Measurements from ENCODE around the gene BNIP5. TPM values are rescaled to one million over a fixed set of nuclear protein-coding genes. Genes with fewer than 3 reads are reported as not detected.

BNIP5 gene
- total RNA-seq, 4 donors from 2014 or later: not detected

- no peaks in the 10 kb centered on the region for H3K36me3 ChIP-seq
- H3K4me3 ChIP-seq: no peak overlapping the region
- intact Hi-C loops (cut with DNase I; ENCODE audit: low total_unique reads): no loop called here
- no peaks in the 10 kb centered on the region for H3K9me3 ChIP-seq
- H3K27me3 ChIP-seq: no peaks in the 10 kb centered on the region
- H3K4me1 ChIP-seq: no peaks in the 10 kb centered on the region
- TF ChIP-seq, protein P1, sequence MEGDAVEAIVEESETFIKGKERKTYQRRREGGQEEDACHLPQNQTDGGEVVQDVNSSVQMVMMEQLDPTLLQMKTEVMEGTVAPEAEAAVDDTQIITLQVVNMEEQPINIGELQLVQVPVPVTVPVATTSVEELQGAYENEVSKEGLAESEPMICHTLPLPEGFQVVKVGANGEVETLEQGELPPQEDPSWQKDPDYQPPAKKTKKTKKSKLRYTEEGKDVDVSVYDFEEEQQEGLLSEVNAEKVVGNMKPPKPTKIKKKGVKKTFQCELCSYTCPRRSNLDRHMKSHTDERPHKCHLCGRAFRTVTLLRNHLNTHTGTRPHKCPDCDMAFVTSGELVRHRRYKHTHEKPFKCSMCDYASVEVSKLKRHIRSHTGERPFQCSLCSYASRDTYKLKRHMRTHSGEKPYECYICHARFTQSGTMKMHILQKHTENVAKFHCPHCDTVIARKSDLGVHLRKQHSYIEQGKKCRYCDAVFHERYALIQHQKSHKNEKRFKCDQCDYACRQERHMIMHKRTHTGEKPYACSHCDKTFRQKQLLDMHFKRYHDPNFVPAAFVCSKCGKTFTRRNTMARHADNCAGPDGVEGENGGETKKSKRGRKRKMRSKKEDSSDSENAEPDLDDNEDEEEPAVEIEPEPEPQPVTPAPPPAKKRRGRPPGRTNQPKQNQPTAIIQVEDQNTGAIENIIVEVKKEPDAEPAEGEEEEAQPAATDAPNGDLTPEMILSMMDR (IDR thresholded peaks at IDR 0.05): no peak
- no peak for TF ChIP-seq POLR2A (IDR thresholded peaks at IDR 0.05)
- no peak for DNase-seq
- H3K27ac ChIP-seq: no peak overlapping the region
Observed at GRCh38 chr6:36328600-36328999, 8.1 kb downstream of the BNIP5 start.

- no peak overlapping the region for H3K27ac ChIP-seq
- intact Hi-C loops (cut with DNase I; ENCODE audit: low total_unique reads): no loop called here
- no peak for DNase-seq
- no peaks in the 10 kb centered on the region for H3K4me1 ChIP-seq
- no peaks in the 10 kb centered on the region for H3K9me3 ChIP-seq
- no peaks in the 10 kb centered on the region for H3K27me3 ChIP-seq
- TF ChIP-seq, protein P1 (IDR thresholded peaks at IDR 0.05): no peak
- TF ChIP-seq POLR2A (IDR thresholded peaks at IDR 0.05): no peak
- no peak overlapping the region for H3K4me3 ChIP-seq
- H3K36me3 ChIP-seq: no peaks in the 10 kb centered on the region
Observed at GRCh38 chr6:36327919-36328236, 8.8 kb downstream of the BNIP5 start.

DNA sequence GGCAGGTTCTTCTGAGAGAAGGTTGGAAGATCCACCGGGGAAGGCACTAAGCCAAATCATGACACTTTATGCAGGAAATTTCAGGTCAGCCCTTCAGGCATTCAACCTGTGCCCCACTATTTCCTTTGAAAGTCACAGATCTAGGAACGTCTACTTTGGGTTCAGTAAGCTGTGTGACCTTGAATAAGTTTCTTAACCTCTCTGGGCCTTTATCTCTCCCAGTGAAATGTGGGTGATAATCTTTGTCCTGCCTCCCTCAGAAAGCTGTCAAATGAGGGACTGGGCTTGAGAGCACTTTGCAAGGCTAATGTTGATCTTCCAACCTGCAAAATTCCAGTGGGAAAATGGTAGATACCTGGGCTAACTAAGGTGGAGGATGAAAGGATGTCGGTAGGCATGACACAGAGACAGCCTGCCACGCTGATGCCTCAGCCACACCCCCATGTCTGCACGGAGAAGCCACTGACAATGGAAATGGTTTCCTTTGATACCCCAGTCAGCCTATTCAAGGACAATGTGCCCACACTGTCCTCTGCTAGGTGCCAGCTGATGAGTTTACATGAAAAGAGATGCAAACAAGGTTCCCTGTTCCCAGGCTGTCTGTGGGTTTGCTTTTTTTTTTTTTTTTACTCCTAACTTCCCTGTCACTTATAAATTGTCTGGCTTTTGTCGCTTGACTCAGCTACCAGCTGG lies 9.3 kb downstream of the BNIP5 start:
- H3K4me1 ChIP-seq: no peaks in the 10 kb centered on the region
- H3K36me3 ChIP-seq: no peaks in the 10 kb centered on the region
- no peak for TF ChIP-seq POLR2A (IDR thresholded peaks at IDR 0.05)
- TF ChIP-seq, protein P1 (IDR thresholded peaks at IDR 0.05): no peak
- H3K4me3 ChIP-seq: no peak overlapping the region
- no peaks in the 10 kb centered on the region for H3K9me3 ChIP-seq
- no peaks in the 10 kb centered on the region for H3K27me3 ChIP-seq
- intact Hi-C loops (cut with DNase I; ENCODE audit: low total_unique reads): no loop called here
- DNase-seq: no peak
- H3K27ac ChIP-seq: no peak overlapping the region

DNA sequence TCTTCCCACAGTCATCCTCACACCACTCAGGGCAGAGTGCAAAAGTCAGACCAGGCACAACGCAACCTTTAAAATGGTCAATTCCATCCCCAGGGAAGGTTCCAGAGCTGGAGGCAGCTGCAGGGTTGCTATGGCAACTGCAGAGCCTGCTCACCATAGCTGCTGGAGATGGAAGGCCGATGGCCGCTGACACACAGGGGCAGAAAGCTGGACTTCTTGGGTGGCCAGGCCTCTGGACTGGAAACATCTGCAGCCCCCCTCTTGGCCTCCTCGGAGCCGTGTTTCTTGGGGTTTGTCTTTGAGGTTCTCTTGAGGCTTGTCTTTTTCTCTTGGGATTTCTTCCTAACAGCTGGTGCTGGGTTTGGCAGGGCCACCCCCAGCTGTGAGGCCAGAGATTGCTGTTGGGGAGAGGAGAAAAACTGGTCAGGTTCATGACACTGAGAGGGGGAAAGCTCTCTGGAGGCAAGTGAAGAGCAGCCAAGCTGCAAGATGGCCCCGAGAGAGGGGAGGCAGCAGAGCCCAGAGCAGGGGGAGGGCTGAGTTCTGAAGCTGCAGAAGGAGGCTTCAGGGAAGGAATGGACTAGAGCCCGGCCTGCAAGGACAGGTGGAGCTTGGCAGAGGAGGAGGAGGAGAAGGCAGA lies 10.2 kb downstream of the BNIP5 start:
- H3K27ac ChIP-seq: no peak overlapping the region
- no peak for DNase-seq
- no peaks in the 10 kb centered on the region for H3K4me1 ChIP-seq
- H3K27me3 ChIP-seq: no peaks in the 10 kb centered on the region
- H3K9me3 ChIP-seq: no peaks in the 10 kb centered on the region
- no peak overlapping the region for H3K4me3 ChIP-seq
- H3K36me3 ChIP-seq: no peaks in the 10 kb centered on the region
- TF ChIP-seq POLR2A (IDR thresholded peaks at IDR 0.05): no peak
- TF ChIP-seq, protein P1 (IDR thresholded peaks at IDR 0.05): no peak
- intact Hi-C loops (cut with DNase I; ENCODE audit: low total_unique reads): no loop called here

DNA sequence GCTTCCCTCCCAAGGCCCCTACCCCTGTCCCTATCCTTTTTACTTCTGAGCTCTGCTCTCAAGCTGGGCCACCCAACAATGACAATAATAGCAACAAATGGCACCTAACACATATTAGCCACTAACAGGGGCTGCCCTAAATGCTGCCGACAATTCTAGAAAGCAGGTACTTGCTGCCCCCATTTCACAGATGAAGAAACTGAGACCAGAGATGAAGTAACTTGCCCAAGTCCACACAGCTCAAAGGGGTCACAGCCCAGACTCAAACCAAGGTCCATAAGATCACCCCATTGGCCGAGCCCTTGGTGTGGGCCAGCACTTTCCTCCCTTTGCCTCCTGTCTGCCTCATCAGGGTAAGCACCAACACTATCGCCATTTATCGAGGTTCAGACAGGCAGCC lies 12.0 kb downstream of the BNIP5 start:
- TF ChIP-seq POLR2A (IDR thresholded peaks at IDR 0.05): no peak
- Histone ChIP-seq H3K4me1 (no peaks in the 10 kb centered on the region), H3K27me3 (no peaks in the 10 kb centered on the region), H3K36me3 (no peaks in the 10 kb centered on the region), H3K4me3 (no peak overlapping the region), H3K27ac (no peak overlapping the region), H3K9me3 (no peaks in the 10 kb centered on the region)
- no peak for DNase-seq
- intact Hi-C loops (cut with DNase I; ENCODE audit: low total_unique reads): no loop called here
